HepG2 (cell line): Measurements from ENCODE around the gene TOB1. TPM values are rescaled to one million over a fixed set of nuclear protein-coding genes. Genes with fewer than 3 reads are reported as not detected.

ENCODE experiments used
- DNMT1 ChIP-seq: sonication (generic); formaldehyde crosslinking; IDR thresholded peaks from 2 replicates; pipeline ENCODE4 v1.5.1; 2020; ENCODE audit warnings: mild to moderate bottlenecking, missing genetic modification reagents
- ERF ChIP-seq: IDR thresholded peaks from 2 replicates; pipeline ENCODE4 v1.6.1; 2018; ENCODE audit warnings: missing biosample characterization, missing genetic modification reagents
- FOXO1 ChIP-seq: sonication (generic); formaldehyde crosslinking; IDR thresholded peaks from 2 replicates; pipeline ENCODE4 v1.4.0; 2020; ENCODE audit warnings: missing genetic modification reagents
- GFI1 ChIP-seq: sonication (generic); formaldehyde crosslinking; IDR thresholded peaks from 2 replicates; pipeline ENCODE4 v1.5.0; 2020; ENCODE audit warnings: missing genetic modification reagents, mild to moderate bottlenecking, borderline replicate concordance
- HMG20A ChIP-seq: IDR thresholded peaks from 2 replicates; pipeline ENCODE4 v1.6.1; 2016; ENCODE audit warnings: borderline replicate concordance
- JARID2 ChIP-seq: sonication (generic); formaldehyde crosslinking; IDR thresholded peaks from 2 replicates; pipeline ENCODE4 v1.8.1; 2023; ENCODE audit warnings: missing genetic modification reagents, inconsistent platforms; ENCODE audit not compliant: insufficient replicate concordance
- KLF6 ChIP-seq: IDR thresholded peaks from 2 replicates; pipeline ENCODE4 v1.8.0; 2016; ENCODE audit warnings: missing biosample characterization, missing genetic modification reagents
- SCMH1 ChIP-seq: sonication (generic); formaldehyde crosslinking; IDR thresholded peaks from 2 replicates; pipeline ENCODE4 v1.9.0; 2021; ENCODE audit warnings: missing genetic modification reagents, mild to moderate bottlenecking, borderline replicate concordance
- SNRNP70 ChIP-seq: fragments of 200-400 bp; formaldehyde crosslinking; IDR thresholded peaks from 2 replicates; pipeline ENCODE4 v1.6.1; 2017; ENCODE audit warnings: mild to moderate bottlenecking, low read depth, low read length, moderate library complexity
- SOX5 ChIP-seq: IDR thresholded peaks from 2 replicates; pipeline ENCODE4 v1.6.1; 2016; ENCODE audit warnings: borderline replicate concordance
- ZFX ChIP-seq: sonication (generic); formaldehyde crosslinking; IDR thresholded peaks from 2 replicates; pipeline ENCODE4 v1.4.0; 2020; ENCODE audit warnings: mild to moderate bottlenecking, low read depth, missing genetic modification reagents, moderate library complexity
- ZNF230 ChIP-seq: sonication (generic); formaldehyde crosslinking; IDR thresholded peaks from 2 replicates; pipeline ENCODE4 v1.4.0; 2020; ENCODE audit warnings: mild to moderate bottlenecking, missing genetic modification reagents
- ZNF263 ChIP-seq: sonication (generic); formaldehyde crosslinking; IDR thresholded peaks from 2 replicates; pipeline ENCODE4 v1.4.0; 2020; ENCODE audit warnings: missing genetic modification reagents
- ZNF460 ChIP-seq: sonication (generic); formaldehyde crosslinking; IDR thresholded peaks from 2 replicates; pipeline ENCODE4 v1.5.1; 2020; ENCODE audit warnings: missing genetic modification reagents, mild to moderate bottlenecking, borderline replicate concordance
- ZNF557 ChIP-seq: sonication (generic); formaldehyde crosslinking; IDR thresholded peaks from 2 replicates; pipeline ENCODE4 v1.4.0; 2020; ENCODE audit warnings: missing genetic modification reagents
- ZNF569 ChIP-seq: sonication (generic); formaldehyde crosslinking; IDR thresholded peaks from 2 replicates; pipeline ENCODE4 v1.5.0; 2020; ENCODE audit warnings: mild to moderate bottlenecking, missing genetic modification reagents, moderate library complexity, borderline replicate concordance
- ZNF777 ChIP-seq: sonication (generic); formaldehyde crosslinking; IDR thresholded peaks from 2 replicates; pipeline ENCODE4 v1.4.0; 2020; ENCODE audit warnings: missing genetic modification reagents
- polyA plus RNA-seq, 8 experiments: library from polyadenylated mRNA; depleted of rRNA in 3 of 8; stranded (reverse) in 7 of 8; unstranded in 1 of 8; fragments of >200 nt; fragmentation: Illumina TruSeq in 4 of 8; extraction: Trizol in 4 of 8; gene quantifications; 2 replicates each; pipeline versions ENCODE4 v1.2.1 to v1.2.3, GENCODE V29; 2011 to 2016; ENCODE audit warnings: low read depth in 4 of 8, missing spikeins in 1 of 8, mixed read lengths in 1 of 8; ENCODE audit not compliant: insufficient read depth in 1 of 8
- total RNA-seq, 5 experiments: library from RNA; depleted of rRNA; stranded (reverse); fragments of >200 nt; fragmentation: Illumina TruSeq; extraction: Trizol; gene quantifications; 2 replicates each; pipeline ENCODE4 v1.2.3, GENCODE V29; 2016; ENCODE audit warnings: low read depth in 1 of 5
- TF ChIP-seq, protein P1 (sequence below): sonication (generic); formaldehyde crosslinking; IDR thresholded peaks from 2 replicates; pipeline ENCODE4 v1.9.0; 2022; ENCODE audit warnings: low read depth, missing genetic modification reagents
- TF ChIP-seq, protein P2 (sequence below): sonication (generic); formaldehyde crosslinking; IDR thresholded peaks from 2 replicates; pipeline ENCODE4 v1.5.0; 2020; ENCODE audit warnings: missing genetic modification reagents
- TF ChIP-seq, protein P3 (sequence below): IDR thresholded peaks from 2 replicates; pipeline ENCODE4 v1.6.1; 2016; ENCODE audit warnings: control low read depth
- TF ChIP-seq, protein P4 (sequence below): sonication (generic); formaldehyde crosslinking; IDR thresholded peaks from 2 replicates; pipeline ENCODE4 v1.8.0; 2023; ENCODE audit warnings: mild to moderate bottlenecking, missing genetic modification reagents
- TF ChIP-seq, protein P5 (sequence below): IDR thresholded peaks from 2 replicates; pipeline ENCODE4 v1.6.1; 2016; ENCODE audit warnings: missing compliant biosample characterization, missing genetic modification reagents, borderline replicate concordance
- TF ChIP-seq, protein P6 (sequence below): sonication (generic); formaldehyde crosslinking; IDR thresholded peaks from 2 replicates; pipeline ENCODE4 v1.5.0; 2020; ENCODE audit warnings: missing genetic modification reagents

The TOB1 gene
- total and polyA plus RNA-seq, 2 of the 13 experiments (the other 11 are each of a cell fraction or from before 2014, with no cell fraction given): 21.9 to 57.7 TPM

DNA sequence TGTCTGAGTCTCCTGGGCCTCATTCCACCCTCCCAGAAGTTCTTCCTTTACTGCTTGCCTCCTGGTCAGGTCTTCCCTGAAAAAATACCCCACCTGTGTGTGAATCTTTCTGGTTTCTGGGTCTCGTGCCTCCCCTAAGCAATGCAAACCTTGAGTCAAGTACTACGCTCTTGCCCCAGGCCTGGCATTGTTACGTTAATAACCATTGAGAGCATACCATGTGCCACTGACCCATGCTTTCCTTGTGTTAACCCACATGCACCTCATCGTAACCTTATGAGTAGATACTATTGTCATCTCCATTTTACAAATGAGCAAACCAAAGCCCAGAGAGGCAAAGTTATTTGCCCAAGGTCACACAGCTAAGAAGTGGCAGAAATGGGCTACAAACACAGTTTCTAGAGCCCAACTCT lies 25.4 kb upstream of the TOB1 start (continued):
- TF ChIP-seq HMG20A (no peak), ZNF557 (CRISPR knock-in tag) (no peak), ZNF263 (CRISPR knock-in tag) (no peak), JARID2 (no peak), GFI1 (no peak), DNMT1 (CRISPR knock-in tag) (no peak), ERF (no peak), ZFX (CRISPR knock-in tag) (peak; percentile 44), SCMH1 (no peak), ZNF230 (CRISPR knock-in tag) (no peak), FOXO1 (CRISPR knock-in tag) (0 out of 2 replicates have a peak, but pooled peaks have one; percentile 9), KLF6 (CRISPR knock-in tag) (no peak), SOX5 (no peak), ZNF569 (CRISPR knock-in tag) (no peak), SNRNP70 (no peak), ZNF777 (CRISPR knock-in tag) (no peak), ZNF460 (no peak)
- TF ChIP-seq, protein P1, sequence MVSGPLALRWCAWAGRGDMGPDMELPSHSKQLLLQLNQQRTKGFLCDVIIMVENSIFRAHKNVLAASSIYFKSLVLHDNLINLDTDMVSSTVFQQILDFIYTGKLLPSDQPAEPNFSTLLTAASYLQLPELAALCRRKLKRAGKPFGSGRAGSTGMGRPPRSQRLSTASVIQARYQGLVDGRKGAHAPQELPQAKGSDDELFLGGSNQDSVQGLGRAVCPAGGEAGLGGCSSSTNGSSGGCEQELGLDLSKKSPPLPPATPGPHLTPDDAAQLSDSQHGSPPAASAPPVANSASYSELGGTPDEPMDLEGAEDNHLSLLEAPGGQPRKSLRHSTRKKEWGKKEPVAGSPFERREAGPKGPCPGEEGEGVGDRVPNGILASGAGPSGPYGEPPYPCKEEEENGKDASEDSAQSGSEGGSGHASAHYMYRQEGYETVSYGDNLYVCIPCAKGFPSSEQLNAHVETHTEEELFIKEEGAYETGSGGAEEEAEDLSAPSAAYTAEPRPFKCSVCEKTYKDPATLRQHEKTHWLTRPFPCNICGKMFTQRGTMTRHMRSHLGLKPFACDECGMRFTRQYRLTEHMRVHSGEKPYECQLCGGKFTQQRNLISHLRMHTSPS: no peak
- TF ChIP-seq, protein P2, sequence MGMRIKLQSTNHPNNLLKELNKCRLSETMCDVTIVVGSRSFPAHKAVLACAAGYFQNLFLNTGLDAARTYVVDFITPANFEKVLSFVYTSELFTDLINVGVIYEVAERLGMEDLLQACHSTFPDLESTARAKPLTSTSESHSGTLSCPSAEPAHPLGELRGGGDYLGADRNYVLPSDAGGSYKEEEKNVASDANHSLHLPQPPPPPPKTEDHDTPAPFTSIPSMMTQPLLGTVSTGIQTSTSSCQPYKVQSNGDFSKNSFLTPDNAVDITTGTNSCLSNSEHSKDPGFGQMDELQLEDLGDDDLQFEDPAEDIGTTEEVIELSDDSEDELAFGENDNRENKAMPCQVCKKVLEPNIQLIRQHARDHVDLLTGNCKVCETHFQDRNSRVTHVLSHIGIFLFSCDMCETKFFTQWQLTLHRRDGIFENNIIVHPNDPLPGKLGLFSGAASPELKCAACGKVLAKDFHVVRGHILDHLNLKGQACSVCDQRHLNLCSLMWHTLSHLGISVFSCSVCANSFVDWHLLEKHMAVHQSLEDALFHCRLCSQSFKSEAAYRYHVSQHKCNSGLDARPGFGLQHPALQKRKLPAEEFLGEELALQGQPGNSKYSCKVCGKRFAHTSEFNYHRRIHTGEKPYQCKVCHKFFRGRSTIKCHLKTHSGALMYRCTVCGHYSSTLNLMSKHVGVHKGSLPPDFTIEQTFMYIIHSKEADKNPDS (CRISPR knock-in tag): no peak
- TF ChIP-seq, protein P3, sequence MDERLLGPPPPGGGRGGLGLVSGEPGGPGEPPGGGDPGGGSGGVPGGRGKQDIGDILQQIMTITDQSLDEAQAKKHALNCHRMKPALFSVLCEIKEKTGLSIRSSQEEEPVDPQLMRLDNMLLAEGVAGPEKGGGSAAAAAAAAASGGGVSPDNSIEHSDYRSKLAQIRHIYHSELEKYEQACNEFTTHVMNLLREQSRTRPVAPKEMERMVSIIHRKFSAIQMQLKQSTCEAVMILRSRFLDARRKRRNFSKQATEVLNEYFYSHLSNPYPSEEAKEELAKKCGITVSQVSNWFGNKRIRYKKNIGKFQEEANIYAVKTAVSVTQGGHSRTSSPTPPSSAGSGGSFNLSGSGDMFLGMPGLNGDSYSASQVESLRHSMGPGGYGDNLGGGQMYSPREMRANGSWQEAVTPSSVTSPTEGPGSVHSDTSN (CRISPR knock-in tag): no peak
- TF ChIP-seq, protein P4, sequence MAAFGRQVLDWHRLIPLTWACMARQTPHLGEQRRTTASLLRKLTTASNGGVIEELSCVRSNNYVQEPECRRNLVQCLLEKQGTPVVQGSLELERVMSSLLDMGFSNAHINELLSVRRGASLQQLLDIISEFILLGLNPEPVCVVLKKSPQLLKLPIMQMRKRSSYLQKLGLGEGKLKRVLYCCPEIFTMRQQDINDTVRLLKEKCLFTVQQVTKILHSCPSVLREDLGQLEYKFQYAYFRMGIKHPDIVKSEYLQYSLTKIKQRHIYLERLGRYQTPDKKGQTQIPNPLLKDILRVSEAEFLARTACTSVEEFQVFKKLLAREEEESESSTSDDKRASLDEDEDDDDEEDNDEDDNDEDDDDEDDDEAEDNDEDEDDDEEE (CRISPR knock-in tag): no peak
- TF ChIP-seq, protein P5, sequence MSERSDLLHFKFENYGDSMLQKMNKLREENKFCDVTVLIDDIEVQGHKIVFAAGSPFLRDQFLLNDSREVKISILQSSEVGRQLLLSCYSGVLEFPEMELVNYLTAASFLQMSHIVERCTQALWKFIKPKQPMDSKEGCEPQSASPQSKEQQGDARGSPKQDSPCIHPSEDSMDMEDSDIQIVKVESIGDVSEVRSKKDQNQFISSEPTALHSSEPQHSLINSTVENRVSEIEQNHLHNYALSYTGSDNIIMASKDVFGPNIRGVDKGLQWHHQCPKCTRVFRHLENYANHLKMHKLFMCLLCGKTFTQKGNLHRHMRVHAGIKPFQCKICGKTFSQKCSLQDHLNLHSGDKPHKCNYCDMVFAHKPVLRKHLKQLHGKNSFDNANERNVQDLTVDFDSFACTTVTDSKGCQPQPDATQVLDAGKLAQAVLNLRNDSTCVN (CRISPR knock-in tag): no peak
- TF ChIP-seq, protein P6, sequence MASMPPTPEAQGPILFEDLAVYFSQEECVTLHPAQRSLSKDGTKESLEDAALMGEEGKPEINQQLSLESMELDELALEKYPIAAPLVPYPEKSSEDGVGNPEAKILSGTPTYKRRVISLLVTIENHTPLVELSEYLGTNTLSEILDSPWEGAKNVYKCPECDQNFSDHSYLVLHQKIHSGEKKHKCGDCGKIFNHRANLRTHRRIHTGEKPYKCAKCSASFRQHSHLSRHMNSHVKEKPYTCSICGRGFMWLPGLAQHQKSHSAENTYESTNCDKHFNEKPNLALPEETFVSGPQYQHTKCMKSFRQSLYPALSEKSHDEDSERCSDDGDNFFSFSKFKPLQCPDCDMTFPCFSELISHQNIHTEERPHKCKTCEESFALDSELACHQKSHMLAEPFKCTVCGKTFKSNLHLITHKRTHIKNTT (CRISPR knock-in tag): no peak
